Measurements from ENCODE around the gene PRXL2B. TPM values are rescaled to one million over a fixed set of nuclear protein-coding genes. Genes with fewer than 3 reads are reported as not detected.
"Not testable (repeated sequence)": the region's sequence is repeated elsewhere in the genome, so short reads cannot be mapped to it uniquely, and the experiment has no call there.

Gene PRXL2B
- total RNA-seq, 2 experiments from 2014 or later: 23.7 to 36.8 TPM

GRCh38 chr1:2544093-2544874 lies 42.3 kb upstream of the PRXL2B start:
- H3K4me3 Mint-ChIP-seq: no peak overlapping the region
- H3K36me3 Mint-ChIP-seq (ENCODE audit: low read depth): no peaks in the 10 kb centered on the region
- CTCF ChIA-PET: interaction anchor here (1.2 kb wide), 1 partner anchor 18 kb away, joined by 4 read pairs; the partner anchor contains the start of gene PANK4
- peaks cover 11% of the 10 kb centered on the region for H3K4me1 Mint-ChIP-seq
- intact Hi-C loops (cut with DNase I, micrococcal nuclease): no loop called here
- no peak overlapping the region for H3K27ac Mint-ChIP-seq
- no peaks in the 10 kb centered on the region for H3K27me3 Mint-ChIP-seq
- POLR2A ChIA-PET: interaction anchor here (0.6 to 1.1 kb wide), 3 partner anchors 12 to 313 kb away, joined by 3 read pairs; partner anchors contain the start of genes PANK4 and TNFRSF14
- no peaks in the 10 kb centered on the region for H3K9me3 Mint-ChIP-seq (ENCODE audit: low read depth)
- DNase-seq: no peak
- no peak for ATAC-seq

- intact Hi-C loops (cut with DNase I, micrococcal nuclease): loop anchor here in 1 of 2 experiments (5.0 kb wide), 1 partner anchor 243 kb away; no protein-coding TSS in a partner anchor
- Mint-ChIP-seq H3K9me3 (ENCODE audit: low read depth) (no peaks in the 10 kb centered on the region), H3K27ac (no peak overlapping the region), H3K4me3 (no peak overlapping the region), H3K36me3 (ENCODE audit: low read depth) (no peaks in the 10 kb centered on the region), H3K27me3 (no peaks in the 10 kb centered on the region), H3K4me1 (peaks cover 16% of the 10 kb centered on the region)
- no peak for DNase-seq
- POLR2A ChIA-PET: interaction anchor here (0.6 to 1.1 kb wide), 2 partner anchors 11 to 132 kb away, joined by 3 read pairs; partner anchors contain the start of genes PEX10 and TNFRSF14
- no peak for ATAC-seq
- CTCF ChIA-PET: interaction anchor here (0.6 to 1.2 kb wide), 4 partner anchors 11 to 407 kb away, joined by 3 to 4 read pairs (median 4); partner anchors contain the start of genes PANK4 and TNFRSF14
These were observed 41.5 kb upstream of the PRXL2B start for GRCh38 chr1:2544875-2545640.

GRCh38 chr1:2545754-2546514 lies 40.6 kb upstream of the PRXL2B start:
- ATAC-seq (peak; percentile 34), DNase-seq (peak; percentile 94)
- CTCF ChIA-PET: interaction anchor here (0.6 to 2.2 kb wide), 6 partner anchors 10 to 407 kb away, joined by 3 to 6 read pairs (median 4); partner anchors contain the start of genes PANK4, PRXL2B and TNFRSF14
- no peaks in the 10 kb centered on the region for H3K36me3 Mint-ChIP-seq (ENCODE audit: low read depth)
- H3K27me3 Mint-ChIP-seq: no peaks in the 10 kb centered on the region
- POLR2A ChIA-PET: interaction anchor here (1.1 kb wide), 1 partner anchor 133 kb away, joined by 3 read pairs; the partner anchor contains the start of gene PEX10
- intact Hi-C loops (cut with DNase I, micrococcal nuclease): loop anchor here in 1 of 2 experiments (1.0 to 5.0 kb wide), 2 partner anchors 244 to 341 kb away; no protein-coding TSS in a partner anchor
- H3K9me3 Mint-ChIP-seq (ENCODE audit: low read depth): no peaks in the 10 kb centered on the region
- H3K27ac Mint-ChIP-seq: no peak overlapping the region
- H3K4me3 Mint-ChIP-seq: peak overlapping the region; percentile 78
- H3K4me1 Mint-ChIP-seq: peaks cover 16% of the 10 kb centered on the region

- H3K27ac Mint-ChIP-seq: peak overlapping the region; percentile 96
- POLR2A ChIA-PET: interaction anchor here (1.1 to 1.4 kb wide), 3 partner anchors 20 to 134 kb away, joined by 3 to 9 read pairs (median 5); partner anchors contain the start of genes PANK4 and PEX10
- H3K4me3 Mint-ChIP-seq: peak overlapping the region; percentile 78
These were observed 39.9 kb upstream of the PRXL2B start for GRCh38 chr1:2546515-2547209.

GRCh38 chr1:2547210-2548067 lies 39.1 kb upstream of the PRXL2B start:
- Mint-ChIP-seq H3K9me3 (ENCODE audit: low read depth) (no peaks in the 10 kb centered on the region), H3K27me3 (no peaks in the 10 kb centered on the region), H3K4me3 (peak overlapping the region; percentile 78), H3K36me3 (ENCODE audit: low read depth) (no peaks in the 10 kb centered on the region), H3K27ac (peak overlapping the region; percentile 96), H3K4me1 (peaks cover 14% of the 10 kb centered on the region)
- ChIA-PET CTCF (interaction anchor here (0.6 to 2.2 kb wide), 13 partner anchors 7 to 414 kb away, joined by 3 to 9 read pairs (median 4); partner anchors contain the start of genes MORN1, PANK4, PEX10 and PRXL2B), POLR2A (interaction anchor here (0.6 to 1.4 kb wide), 6 partner anchors 9 to 134 kb away, joined by 3 to 9 read pairs (median 4); partner anchors contain the start of genes PANK4 and TNFRSF14)
- intact Hi-C loops (cut with DNase I, micrococcal nuclease): loop anchor here (1.0 to 5.0 kb wide), 16 partner anchors 9 to 628 kb away; partner anchors contain the start of genes PANK4 (in 2 of the 2), TNFRSF14 (in 2 of the 2), MORN1 (in 1 of the 2) and PRXL2B (in 1 of the 2)
- peak; percentile 47 for ATAC-seq
- DNase-seq: peak; percentile 86

More at GRCh38 chr1:2546515-2547209, 39.9 kb upstream of the PRXL2B start:
- Mint-ChIP-seq H3K9me3 (ENCODE audit: low read depth) (no peaks in the 10 kb centered on the region), H3K27me3 (no peaks in the 10 kb centered on the region), H3K36me3 (ENCODE audit: low read depth) (no peaks in the 10 kb centered on the region), H3K4me1 (peaks cover 14% of the 10 kb centered on the region)
- ATAC-seq (peak; percentile 58), DNase-seq (peak; percentile 93)
- intact Hi-C loops (cut with DNase I, micrococcal nuclease): loop anchor here (1.0 to 5.0 kb wide), 5 partner anchors 10 to 413 kb away; partner anchors contain the start of gene TNFRSF14 (in 1 of the 2)
- CTCF ChIA-PET: interaction anchor here (0.7 to 2.2 kb wide), 11 partner anchors 9 to 155 kb away, joined by 3 to 9 read pairs (median 5); partner anchors contain the start of genes MORN1, PANK4, PEX10 and PRXL2B

GRCh38 chr1:2548068-2548589 lies 38.4 kb upstream of the PRXL2B start:
- POLR2A ChIA-PET: interaction anchor here (0.6 to 1.4 kb wide), 8 partner anchors 12 to 244 kb away, joined by 3 to 9 read pairs (median 4); partner anchors contain the start of gene PANK4
- no peaks in the 10 kb centered on the region for H3K36me3 Mint-ChIP-seq (ENCODE audit: low read depth)
- peaks cover 14% of the 10 kb centered on the region for H3K4me1 Mint-ChIP-seq
- ATAC-seq (peak; percentile 27), DNase-seq (peak; percentile 93)
- CTCF ChIA-PET: interaction anchor here (0.7 to 2.1 kb wide), 15 partner anchors 8 to 1219 kb away, joined by 3 to 9 read pairs (median 4); partner anchors contain the start of genes PANK4, PEX10 and TNFRSF14
- no peaks in the 10 kb centered on the region for H3K27me3 Mint-ChIP-seq
- H3K27ac Mint-ChIP-seq: peak overlapping the region; percentile 96
- H3K9me3 Mint-ChIP-seq (ENCODE audit: low read depth): no peaks in the 10 kb centered on the region
- H3K4me3 Mint-ChIP-seq: peak overlapping the region; percentile 78
- intact Hi-C loops (cut with DNase I, micrococcal nuclease): loop anchor here (1.0 to 5.0 kb wide), 14 partner anchors 8 to 629 kb away; partner anchors contain the start of genes PANK4 (in 2 of the 2), MORN1 (in 1 of the 2), PRXL2B (in 1 of the 2) and RER1 (in 1 of the 2)

- Mint-ChIP-seq H3K4me1 (peaks cover 20% of the 10 kb centered on the region), H3K27ac (peak overlapping the region; percentile 96), H3K4me3 (peak overlapping the region; percentile 78)
- POLR2A ChIA-PET; ATAC-seq; H3K9me3 Mint-ChIP-seq (ENCODE audit: low read depth); H3K27me3 Mint-ChIP-seq; DNase-seq; H3K36me3 Mint-ChIP-seq (ENCODE audit: low read depth): not testable (repeated sequence)
- intact Hi-C loops (cut with DNase I, micrococcal nuclease): loop anchor here (2.0 to 5.0 kb wide), 4 partner anchors 35 to 323 kb away; no protein-coding TSS in a partner anchor
- CTCF ChIA-PET: interaction anchor here (0.9 to 1.7 kb wide), 3 partner anchors 29 to 38 kb away, joined by 3 to 4 read pairs (median 3); no protein-coding TSS in a partner anchor
These were observed 37.1 kb upstream of the PRXL2B start for GRCh38 chr1:2549367-2550029.

GRCh38 chr1:2550309-2550861 lies 36.2 kb upstream of the PRXL2B start:
- intact Hi-C loops (cut with DNase I, micrococcal nuclease); H3K36me3 Mint-ChIP-seq (ENCODE audit: low read depth); ATAC-seq; POLR2A ChIA-PET; H3K27me3 Mint-ChIP-seq; H3K4me3 Mint-ChIP-seq; DNase-seq; H3K9me3 Mint-ChIP-seq (ENCODE audit: low read depth); CTCF ChIA-PET: not testable (repeated sequence)
- peaks cover 28% of the 10 kb centered on the region for H3K4me1 Mint-ChIP-seq
- H3K27ac Mint-ChIP-seq: peak overlapping the region; percentile 43
